Stomach (tissue), 9 donors: ENCODE results near the gene SKI. TPM values are rescaled to one million over a fixed set of nuclear protein-coding genes. Genes with fewer than 3 reads are reported as not detected.

Source experiments
- DNase-seq, 2 donors: peaks; one replicate each; pipeline versions ENCODE4 v3.0.0 to v3.0.0-alpha.2; 2013 to 2019
- H3K27ac ChIP-seq, 5 donors: fragments of 200-600 bp in 4 of 5; sonication (generic) in 4 of 5; one replicate each; pipeline ENCODE4 v1.5.1; 2013 to 2019; ENCODE audit warnings: mild to moderate bottlenecking in 1 of 5, moderate library complexity in 1 of 5
- H3K27me3 ChIP-seq, 3 donors: fragments of 200-600 bp; sonication (generic); one replicate each; pipeline ENCODE4 v1.5.1; 2017 to 2019; ENCODE audit warnings: mixed run types in 1 of 3
- H3K36me3 ChIP-seq, 4 donors: fragments of 200-600 bp; sonication (generic); 1 replicate in 3 of 4; 2 replicates in 1 of 4; pipeline ENCODE4 v1.5.1; 2016 to 2019
- H3K4me1 ChIP-seq, 4 donors: fragments of 200-600 bp; sonication (generic); one replicate each; pipeline ENCODE4 v1.5.1; 2016 to 2019
- H3K4me3 ChIP-seq, 4 donors: fragments of 200-600 bp; sonication (generic) in 3 of 4; one replicate each; pipeline ENCODE4 v1.5.1; 2016 to 2019; ENCODE audit warnings: mild to moderate bottlenecking in 1 of 4
- H3K9me3 ChIP-seq, 4 donors: fragments of 200-600 bp; sonication (generic); one replicate each; pipeline ENCODE4 v1.5.1; 2016 to 2019
- CTCF ChIP-seq, 7 experiments: fragments of 450-650 bp in 4 of 7; fragments of 200-600 bp in 3 of 7; sonication (generic) in 3 of 7; IDR thresholded peaks; one replicate each; pipeline ENCODE4 v1.5.1; 2016 to 2019; ENCODE audit warnings: antibody characterized with exemption in 7 of 7, control low read depth in 2 of 7, mild to moderate bottlenecking in 1 of 7
- EP300 ChIP-seq: sonication (generic); formaldehyde crosslinking; IDR thresholded peaks from one replicate; pipeline ENCODE4 v1.6.1; 2017; ENCODE audit warnings: antibody characterized with exemption
- POLR2A ChIP-seq, 4 donors: fragments of 450-650 bp; IDR thresholded peaks; one replicate each; pipeline ENCODE4 v1.6.1; 2016; ENCODE audit warnings: antibody characterized with exemption in 4 of 4, control low read depth in 2 of 4, mild to moderate bottlenecking in 1 of 4, moderate library complexity in 1 of 4
- POLR2AphosphoS5 ChIP-seq, 3 donors: sonication (generic); formaldehyde crosslinking; IDR thresholded peaks; one replicate each; pipeline ENCODE4 v1.6.1; 2016; ENCODE audit warnings: antibody characterized with exemption in 3 of 3
- WGBS, 5 donors: extraction: QIAGEN DNeasy Blood & Tissue Kit in 3 of 5; methylation state at CpG; one replicate each; pipeline versions ENCODE4 v1.1.5 to v1.1.7; 2013 to 2018; 5-methylcytosine and 5-hydroxymethylcytosine counted together
- intact Hi-C: fragments of 100-400 bp; cut with DNase I; formaldehyde crosslinking; loops from one replicate; pipeline ENCODE4 v1.15.1; 2023; ENCODE audit warnings: low total_unique reads
- polyA plus RNA-seq, 3 donors: library from polyadenylated mRNA; stranded (reverse); fragments of 200-250 nt; gene quantifications; one replicate each; pipeline ENCODE4 v1.2.3, GENCODE V29; 2013
- total RNA-seq, 5 donors: library from RNA; depleted of rRNA; stranded (reverse); fragments of >200 nt; gene quantifications; one replicate each; pipeline versions ENCODE4 v1.1.0 to v1.2.3, GENCODE V29; 2014 to 2016
- donor health status: healthy with polysubstance abuse.
- donor health status: Bipolar disorder and iron deficiency.
- donor health status: healthy.

SKI gene
- total and polyA plus RNA-seq, 8 donors: 7.4 to 84.0 (median 21.0) TPM

GRCh38 chr1:2224170-2224584 is 3.9 kb upstream of the SKI start:
- no peak overlapping the region for H3K27ac ChIP-seq
- H3K27me3 ChIP-seq: peaks cover 0 to 4% (median 0%) of the 10 kb centered on the region in 3 donors
- no peak for DNase-seq
- no peaks in the 10 kb centered on the region for H3K9me3 ChIP-seq
- no peaks in the 10 kb centered on the region for H3K36me3 ChIP-seq
- peaks cover 6 to 13% (median 8%) of the 10 kb centered on the region in 4 donors for H3K4me1 ChIP-seq
- intact Hi-C loops: no loop called here
- WGBS, 5 donors: 74 to 90% (median 86%) methylated on average over 7 of the region's 7 CpGs
- TF ChIP-seq POLR2A (IDR thresholded peaks at IDR 0.05) (no peak), CTCF (IDR thresholded peaks at IDR 0.05) (no peak), POLR2AphosphoS5 (IDR thresholded peaks at IDR 0.05) (no peak), EP300 (no peak)
- H3K4me3 ChIP-seq: no peak overlapping the region

GRCh38 chr1:2224631-2225428 is 3.3 kb upstream of the SKI start:
- 75 to 85% (median 83%) methylated on average over 16 to 18 of the region's 18 CpGs for WGBS, 5 donors
- Histone ChIP-seq H3K27ac (no peak overlapping the region), H3K4me1 (peaks cover 11 to 19% (median 15%) of the 10 kb centered on the region in 4 donors), H3K4me3 (no peak overlapping the region), H3K9me3 (no peaks in the 10 kb centered on the region), H3K27me3 (peaks cover 0 to 4% (median 0%) of the 10 kb centered on the region in 3 donors), H3K36me3 (no peaks in the 10 kb centered on the region)
- TF ChIP-seq POLR2AphosphoS5 (IDR thresholded peaks at IDR 0.05): no peak
- intact Hi-C loops: no loop called here
- no peak for DNase-seq

GRCh38 chr1:2226525-2227345 is 1.4 kb upstream of the SKI start:
- TF ChIP-seq EP300: no peak
- TF ChIP-seq POLR2AphosphoS5 (IDR thresholded peaks at IDR 0.05): no peak
- TF ChIP-seq POLR2A (IDR thresholded peaks at IDR 0.05): no peak
- no peak for TF ChIP-seq CTCF (IDR thresholded peaks at IDR 0.05)
- 16 to 64% (median 20%) methylated on average over 14 to 73 of the region's 73 CpGs for WGBS, 5 donors
- peaks cover 0 to 4% (median 0%) of the 10 kb centered on the region in 3 donors for H3K27me3 ChIP-seq
- H3K36me3 ChIP-seq: no peaks in the 10 kb centered on the region
- H3K9me3 ChIP-seq: no peaks in the 10 kb centered on the region
- H3K27ac ChIP-seq: peak overlapping the region; percentile 97 to 100 (median 99)
- DNase-seq: peak in 1 of 2 donors; percentile 68
- intact Hi-C loops: no loop called here
- peak overlapping the region; percentile 55 to 81 (median 65) for H3K4me3 ChIP-seq
- peaks cover 30 to 38% (median 34%) of the 10 kb centered on the region in 4 donors for H3K4me1 ChIP-seq

GRCh38 chr1:2227346-2228156 is 568 bp upstream of the SKI start:
- intact Hi-C loops: no loop called here
- peaks cover 0 to 4% (median 0%) of the 10 kb centered on the region in 3 donors for H3K27me3 ChIP-seq
- no peaks in the 10 kb centered on the region for H3K36me3 ChIP-seq
- H3K9me3 ChIP-seq: no peaks in the 10 kb centered on the region
- peaks cover 38 to 46% (median 42%) of the 10 kb centered on the region in 4 donors for H3K4me1 ChIP-seq
- 0 to 2% (median 0%) methylated on average over 10 to 127 of the region's 129 CpGs for WGBS, 5 donors
- H3K27ac ChIP-seq: peak overlapping the region; percentile 97 to 100 (median 99)
- peak overlapping the region; percentile 55 to 81 (median 65) for H3K4me3 ChIP-seq
- TF ChIP-seq POLR2A (IDR thresholded peaks at IDR 0.05) (no peak), CTCF (IDR thresholded peaks at IDR 0.05) (peak in 1 of 7 experiments; percentile 31), POLR2AphosphoS5 (IDR thresholded peaks at IDR 0.05) (peak in 2 of 3 donors; percentile 48 to 70)
- DNase-seq: peak; percentile 97 to 99
